GM19468 (cell line): Measurements from ENCODE around the gene ZNF30.
"Not testable (repeated sequence)": the region's sequence is repeated elsewhere in the genome, so short reads cannot be mapped to it uniquely, and the experiment has no call there.

ENCODE experiments used
- ATAC-seq: cut with Tn5 transposase; IDR thresholded peaks from one replicate; pipeline ENCODE4 v1.9.1; 2021; ENCODE audit warnings: mild to moderate bottlenecking, moderate library complexity, moderate number of reproducible peaks; ENCODE audit not compliant: unreplicated experiment; ENCODE audit errors: extremely low read depth

The ZNF30 gene

GRCh38 chr19:34959021-34959420 is 32.3 kb downstream of the ZNF30 start:
- no peak for ATAC-seq

DNA sequence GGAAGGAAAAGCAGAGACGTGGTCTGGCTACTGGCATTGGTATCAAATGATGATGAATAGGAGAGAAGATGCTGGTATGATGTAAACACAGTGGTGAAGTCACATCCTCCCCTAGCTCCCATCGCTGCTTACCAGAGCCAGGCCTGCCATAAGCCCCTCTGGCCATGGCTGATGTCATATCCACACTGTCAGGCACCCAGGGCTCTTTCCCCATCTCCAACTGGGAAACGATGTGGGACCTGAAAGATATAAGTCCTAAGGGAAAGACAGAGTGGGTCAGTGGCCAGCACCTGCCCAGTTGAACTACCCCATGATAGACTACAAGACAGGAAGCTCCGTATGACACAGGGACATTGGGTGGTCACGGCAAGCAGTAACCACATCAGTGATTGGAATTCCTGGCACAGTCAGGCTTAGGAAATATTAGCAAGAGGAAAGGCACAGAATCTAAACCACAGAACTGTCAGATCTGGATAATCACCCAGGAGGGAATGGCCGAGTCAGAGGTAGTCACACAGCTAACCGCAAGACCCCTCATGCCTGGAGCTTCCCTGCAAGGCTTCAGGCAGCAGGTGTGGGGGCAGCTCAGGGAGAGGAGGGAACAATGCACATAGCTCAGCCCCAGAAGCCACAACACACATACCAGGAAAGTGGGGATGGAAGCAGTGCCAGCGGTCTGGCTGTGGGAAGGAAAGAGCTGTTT is 33.6 kb downstream of the ZNF30 start:
- ATAC-seq, result no peak

GRCh38 chr19:34960940-34961679 is 34.4 kb downstream of the ZNF30 start:
- ATAC-seq, result no peak

GRCh38 chr19:34961775-34962686 is 35.3 kb downstream of the ZNF30 start:
- ATAC-seq, result no peak

DNA sequence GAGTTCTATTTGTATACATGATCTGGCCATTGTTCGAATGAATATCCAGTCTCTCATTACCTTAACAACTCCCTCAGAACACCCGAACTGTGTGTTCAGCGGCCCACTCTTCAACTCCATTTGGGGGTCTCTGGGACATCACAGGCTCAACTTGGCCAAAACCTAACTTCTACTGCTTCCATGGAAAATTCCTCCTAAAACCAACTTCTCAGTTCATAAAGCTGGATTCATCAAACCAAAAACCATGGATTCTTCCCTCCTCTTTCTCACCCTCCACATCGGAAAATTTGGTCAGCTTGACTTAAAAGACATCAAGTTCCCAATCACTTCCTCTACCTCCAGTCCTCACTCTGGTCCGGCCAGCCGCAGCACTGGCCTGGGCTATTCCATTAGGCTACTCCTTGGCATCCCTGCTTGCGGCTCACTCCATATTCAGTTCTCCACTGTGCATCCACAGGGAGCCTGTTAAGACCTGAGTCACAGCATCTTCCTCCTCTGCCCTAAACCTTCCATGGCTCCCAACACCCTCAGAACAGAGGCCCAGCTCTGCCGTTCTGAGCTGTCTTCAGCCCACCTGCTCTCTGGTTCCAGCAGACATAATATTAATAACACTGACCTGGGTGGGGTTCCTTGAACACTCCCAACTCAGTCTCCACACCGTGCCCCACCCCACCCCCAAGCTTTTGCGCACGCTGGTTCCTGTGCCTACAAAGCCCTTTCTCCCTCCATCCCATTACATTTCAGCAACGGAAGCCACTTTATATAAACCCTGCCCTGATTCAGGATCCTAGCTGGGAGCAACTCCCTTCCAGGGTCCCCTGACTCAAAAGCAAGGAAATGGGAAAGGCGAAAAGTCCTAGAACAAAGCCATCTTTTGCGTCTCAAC is 36.2 kb downstream of the ZNF30 start:
- ATAC-seq, result no peak

- ATAC-seq, result no peak
Measured at GRCh38 chr19:34963573-34964406, 37.1 kb downstream of the ZNF30 start, which contains the start of gene ZNF792. Gene ZNF792 (minus strand): TSS chr19:34964229. CDS start chr19:34963662, 567 bp downstream.

- no peak for ATAC-seq
Measured at GRCh38 chr19:34964598-34964997, 37.9 kb downstream of the ZNF30 start.

DNA sequence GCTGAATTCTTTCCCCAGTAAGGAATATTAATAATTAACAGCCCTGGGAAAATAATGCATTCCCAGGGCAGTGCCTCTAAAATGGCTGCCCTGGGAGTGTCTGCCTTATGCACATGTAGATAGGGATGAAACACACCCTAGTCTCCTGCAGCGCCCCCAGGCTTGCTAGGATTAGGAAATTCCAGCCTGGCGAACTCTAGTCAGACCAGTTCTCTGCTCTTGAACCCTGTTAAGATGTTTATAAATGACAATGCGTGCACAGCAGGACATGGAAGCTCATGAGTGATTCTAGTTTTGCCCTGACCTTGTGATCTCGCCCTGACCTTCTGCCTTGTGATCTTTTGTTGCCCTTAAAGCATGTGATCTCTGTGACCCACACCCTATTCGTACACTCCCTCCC is 38.8 kb downstream of the ZNF30 start:
- ATAC-seq, result not testable (repeated sequence)

GRCh38 chr19:34967551-34967950 is 40.8 kb downstream of the ZNF30 start:
- no peak for ATAC-seq

- ATAC-seq, result no peak
Measured at GRCh38 chr19:34969721-34970120, 43.0 kb downstream of the ZNF30 start.

GRCh38 chr19:34970185-34970780 is 43.6 kb downstream of the ZNF30 start:
- not testable (repeated sequence) for ATAC-seq

- no peak for ATAC-seq
Measured at GRCh38 chr19:34972163-34972705, 45.5 kb downstream of the ZNF30 start.

GRCh38 chr19:34974646-34975045 is 47.9 kb downstream of the ZNF30 start:
- no peak for ATAC-seq

DNA sequence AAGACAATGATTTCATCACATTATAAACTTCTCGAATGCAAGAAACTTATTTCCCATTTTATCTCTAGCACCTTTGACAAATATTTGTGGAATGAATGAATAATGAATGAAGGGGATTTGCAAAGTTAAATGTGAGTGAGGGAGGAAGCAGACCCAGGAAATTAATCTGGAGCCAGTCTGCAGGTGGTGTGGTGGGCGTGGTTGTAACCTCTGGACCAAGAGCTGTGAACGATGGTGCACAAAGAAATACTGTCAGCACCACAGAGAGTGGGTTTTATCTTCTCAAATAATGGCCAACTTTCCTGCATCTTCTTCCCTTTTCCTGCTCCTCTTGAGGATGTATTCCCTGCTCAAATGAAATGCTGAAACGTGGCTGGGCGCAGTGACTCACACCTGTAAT is 48.4 kb downstream of the ZNF30 start:
- ATAC-seq, result no peak

GRCh38 chr19:34976611-34977010 is 49.9 kb downstream of the ZNF30 start:
- ATAC-seq, result no peak

DNA sequence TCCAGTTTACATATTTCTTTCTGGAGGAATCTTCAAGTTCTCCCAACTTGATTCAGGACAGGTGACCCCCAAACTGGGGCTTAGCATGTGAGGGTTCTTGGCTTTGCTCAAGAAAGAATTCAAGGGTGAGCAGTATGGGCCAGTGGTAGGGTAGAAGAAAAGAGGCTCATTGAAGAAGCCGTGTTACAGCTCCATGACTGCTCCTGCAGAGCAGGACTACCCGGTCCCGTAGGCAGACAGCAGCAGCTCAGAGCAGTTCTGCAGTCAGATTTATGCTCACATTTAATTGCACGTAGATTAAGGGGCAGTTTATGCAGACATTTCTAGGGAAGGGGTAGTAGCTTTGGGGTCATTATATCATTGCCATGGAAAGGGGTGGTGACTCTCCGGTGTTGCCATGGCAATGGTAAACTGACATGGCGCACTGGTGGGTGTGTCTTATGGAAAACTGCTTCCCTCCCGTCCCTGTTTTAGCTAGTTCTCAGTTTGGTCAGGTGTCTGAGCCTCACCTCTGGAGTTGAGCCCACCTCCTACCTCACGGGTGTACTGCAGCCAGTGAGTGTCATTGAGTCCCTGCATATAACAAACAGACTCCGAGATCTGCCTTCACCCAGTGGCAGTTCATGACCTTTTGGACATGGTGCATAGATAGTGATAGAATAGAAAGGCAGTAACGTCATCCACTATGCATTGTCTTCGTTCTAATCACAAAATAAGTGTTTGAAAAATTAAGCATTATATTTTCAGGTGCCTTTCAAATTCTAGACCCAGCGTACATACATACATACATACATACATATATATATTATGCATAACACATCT is 53.3 kb downstream of the ZNF30 start:
- no peak for ATAC-seq

GRCh38 chr19:34982275-34982674 is 55.6 kb downstream of the ZNF30 start:
- no peak for ATAC-seq
